ENCODE data around the gene ZNF467.

DNA sequence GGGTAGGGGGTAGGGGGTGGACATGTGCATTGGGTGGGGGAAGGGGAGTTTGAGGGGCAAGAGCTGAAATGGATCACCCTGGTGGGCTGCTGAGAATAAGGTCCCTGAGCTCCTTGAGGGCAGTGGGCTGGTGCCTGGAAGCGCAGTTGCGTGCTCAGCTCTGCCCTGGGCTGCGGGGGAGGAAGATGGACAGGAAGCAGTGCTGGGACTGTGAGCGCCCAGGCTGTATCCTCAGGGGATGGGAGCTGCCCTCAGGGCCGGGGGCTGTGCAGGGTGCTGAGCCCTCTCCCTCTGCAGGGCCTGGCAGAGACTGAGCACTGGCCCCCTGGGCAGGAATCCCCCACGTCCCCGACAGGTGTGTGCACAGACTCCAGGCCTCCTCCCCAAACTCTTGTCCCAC, 24.4 kb upstream of the ZNF467 start:
- no peak for TF ChIP-seq POLR2AphosphoS5 (IDR thresholded peaks at IDR 0.05; ENCODE audit: insufficient read depth, low read depth, low read length)
- TF ChIP-seq GATA2 (IDR thresholded peaks at IDR 0.05; ENCODE audit: insufficient read depth, insufficient read length, low read depth, low read length) = no peak

Data from endothelial cell of umbilical vein (primary cell).